ENCODE measurements around the gene ALG10B. TPM values are rescaled to one million over a fixed set of nuclear protein-coding genes. Genes with fewer than 3 reads are reported as not detected.
"Not testable (repeated sequence)": the region's sequence is repeated elsewhere in the genome, so short reads cannot be mapped to it uniquely, and the experiment has no call there.

Gene ALG10B
- total and polyA plus RNA-seq, 5 experiments from 2014 or later, result 0.11 to 16.1 (median 2.3) TPM

GRCh38 chr12:38332814-38333213, 16.2 kb downstream of the ALG10B start:
- Mint-ChIP-seq H3K27me3 (no peaks in the 10 kb centered on the region), H3K27ac (no peak overlapping the region), H3K9me3 (peaks cover 0 to 5% (median 0%) of the 10 kb centered on the region in 9 donors), H3K4me3 (no peak overlapping the region), H3K4me1 (no peaks in the 10 kb centered on the region), H3K36me3 (peaks cover 0 to 10% (median 3%) of the 10 kb centered on the region in 3 donors)
- DNase-seq, result no peak
- POLR2A ChIA-PET, result no interaction called here
- ATAC-seq, result no peak

GRCh38 chr12:38342444-38342843, 25.9 kb downstream of the ALG10B start:
- H3K9me3 Mint-ChIP-seq, result peaks cover 0 to 27% (median 7%) of the 10 kb centered on the region in 9 donors
- peaks cover 0 to 4% (median 0%) of the 10 kb centered on the region in 3 donors for H3K36me3 Mint-ChIP-seq
- H3K27me3 Mint-ChIP-seq, result peaks cover 0 to 27% (median 7%) of the 10 kb centered on the region in 5 donors
- no peak for DNase-seq
- H3K27ac Mint-ChIP-seq, result no peak overlapping the region
- no peaks in the 10 kb centered on the region for H3K4me1 Mint-ChIP-seq
- H3K4me3 Mint-ChIP-seq, result no peak overlapping the region
- POLR2A ChIA-PET, result no interaction called here
- no peak for ATAC-seq

- Mint-ChIP-seq H3K27me3 (peaks cover 0 to 27% (median 7%) of the 10 kb centered on the region in 5 donors), H3K9me3 (peaks cover 0 to 35% (median 8%) of the 10 kb centered on the region in 9 donors)
- H3K4me1 Mint-ChIP-seq, H3K4me3 Mint-ChIP-seq, H3K36me3 Mint-ChIP-seq, H3K27ac Mint-ChIP-seq, DNase-seq, ATAC-seq, POLR2A ChIA-PET: not testable (repeated sequence)
Observed at GRCh38 chr12:38343256-38343655, 26.7 kb downstream of the ALG10B start.

- H3K27ac Mint-ChIP-seq, H3K4me3 Mint-ChIP-seq, H3K36me3 Mint-ChIP-seq, POLR2A ChIA-PET, H3K4me1 Mint-ChIP-seq, DNase-seq, ATAC-seq: not testable (repeated sequence)
- Mint-ChIP-seq H3K27me3 (peaks cover 0 to 27% (median 7%) of the 10 kb centered on the region in 5 donors), H3K9me3 (peaks cover 0 to 42% (median 8%) of the 10 kb centered on the region in 9 donors)
Observed at GRCh38 chr12:38343916-38344315, 27.3 kb downstream of the ALG10B start.

- H3K9me3 Mint-ChIP-seq, result peaks cover 0 to 35% (median 8%) of the 10 kb centered on the region in 9 donors
- H3K4me3 Mint-ChIP-seq, result peak overlapping the region in 2 of 10 donors; percentile 2 to 26
- POLR2A ChIA-PET, result no interaction called here
- peaks cover 0 to 6% (median 3%) of the 10 kb centered on the region in 4 donors for H3K4me1 Mint-ChIP-seq
- no peaks in the 10 kb centered on the region for H3K36me3 Mint-ChIP-seq
- H3K27me3 Mint-ChIP-seq, result peaks cover 0 to 7% (median 3%) of the 10 kb centered on the region in 5 donors
- peak in 1 of 2 donors; percentile 25 for ATAC-seq
- no peak for DNase-seq
- peak overlapping the region in 1 of 10 donors; percentile 11 for H3K27ac Mint-ChIP-seq
Observed at GRCh38 chr12:38350342-38351174, 34.0 kb downstream of the ALG10B start.

- DNase-seq, POLR2A ChIA-PET, H3K36me3 Mint-ChIP-seq, ATAC-seq, H3K4me1 Mint-ChIP-seq, H3K27me3 Mint-ChIP-seq: not testable (repeated sequence)
- Mint-ChIP-seq H3K9me3 (peaks cover 0 to 31% (median 8%) of the 10 kb centered on the region in 9 donors), H3K27ac (peak overlapping the region in 1 of 10 donors; percentile 11), H3K4me3 (peak overlapping the region in 1 of 10 donors; percentile 0)
Observed at GRCh38 chr12:38351175-38351508, 34.6 kb downstream of the ALG10B start.

GRCh38 chr12:38367506-38367905, 50.9 kb downstream of the ALG10B start:
- no peaks in the 10 kb centered on the region for H3K36me3 Mint-ChIP-seq
- POLR2A ChIA-PET, result no interaction called here
- H3K4me3 Mint-ChIP-seq, result no peak overlapping the region
- no peak overlapping the region for H3K27ac Mint-ChIP-seq
- H3K27me3 Mint-ChIP-seq, result no peaks in the 10 kb centered on the region
- ATAC-seq (no peak), DNase-seq (no peak)
- H3K9me3 Mint-ChIP-seq, result peaks cover 0 to 9% (median 1%) of the 10 kb centered on the region in 9 donors
- no peaks in the 10 kb centered on the region for H3K4me1 Mint-ChIP-seq

- POLR2A ChIA-PET, result no interaction called here
- Mint-ChIP-seq H3K9me3 (peaks cover 0 to 11% (median 3%) of the 10 kb centered on the region in 9 donors), H3K36me3 (no peaks in the 10 kb centered on the region), H3K27me3 (no peaks in the 10 kb centered on the region), H3K27ac (no peak overlapping the region), H3K4me3 (no peak overlapping the region), H3K4me1 (no peaks in the 10 kb centered on the region)
- no peak for DNase-seq
- ATAC-seq, result no peak
Observed at GRCh38 chr12:38370311-38370710, 53.7 kb downstream of the ALG10B start.

GRCh38 chr12:38373784-38374183, 57.2 kb downstream of the ALG10B start:
- POLR2A ChIA-PET, result no interaction called here
- Mint-ChIP-seq H3K27ac (no peak overlapping the region), H3K4me3 (no peak overlapping the region), H3K36me3 (peaks cover 0 to 5% (median 0%) of the 10 kb centered on the region in 3 donors), H3K4me1 (no peaks in the 10 kb centered on the region), H3K9me3 (peaks cover 0 to 22% (median 9%) of the 10 kb centered on the region in 9 donors), H3K27me3 (no peaks in the 10 kb centered on the region)
- ATAC-seq (no peak), DNase-seq (no peak)

- H3K4me1 Mint-ChIP-seq, result no peaks in the 10 kb centered on the region
- H3K36me3 Mint-ChIP-seq, result peaks cover 0 to 5% (median 0%) of the 10 kb centered on the region in 3 donors
- H3K9me3 Mint-ChIP-seq, result peaks cover 0 to 30% (median 13%) of the 10 kb centered on the region in 9 donors
- no peak overlapping the region for H3K4me3 Mint-ChIP-seq
- H3K27me3 Mint-ChIP-seq, result no peaks in the 10 kb centered on the region
- H3K27ac Mint-ChIP-seq, result no peak overlapping the region
- DNase-seq (no peak), ATAC-seq (no peak)
- POLR2A ChIA-PET, result no interaction called here
Observed at GRCh38 chr12:38374751-38375150, 58.2 kb downstream of the ALG10B start.
